GM21825 (cell line): ENCODE measurements around the gene ARL15.
"Not testable (repeated sequence)": the region's sequence is repeated elsewhere in the genome, so short reads cannot be mapped to it uniquely, and the experiment has no call there.

Experiments used
- ATAC-seq: cut with Tn5 transposase; IDR thresholded peaks from one replicate; pipeline ENCODE4 v1.9.1; 2021; ENCODE audit warnings: mild to moderate bottlenecking, moderate library complexity; ENCODE audit not compliant: unreplicated experiment

ARL15 gene

GRCh38 chr5:53871775-53872174 lies 438.6 kb downstream of the ARL15 start:
- no peak for ATAC-seq

GRCh38 chr5:53871050-53871449 lies 439.3 kb downstream of the ARL15 start:
- ATAC-seq: no peak

- no peak for ATAC-seq
Measured at GRCh38 chr5:53858700-53859456, 451.5 kb downstream of the ARL15 start.

GRCh38 chr5:53856506-53856905 lies 453.9 kb downstream of the ARL15 start:
- ATAC-seq: no peak

- ATAC-seq: not testable (repeated sequence)
Measured at GRCh38 chr5:53836851-53837430, 473.4 kb downstream of the ARL15 start.

GRCh38 chr5:53834500-53834899 lies 475.9 kb downstream of the ARL15 start:
- ATAC-seq: no peak
